GM21528 (cell line): ENCODE data around the gene PADI2.
"Not testable (repeated sequence)": the region's sequence is repeated elsewhere in the genome, so short reads cannot be mapped to it uniquely, and the experiment has no call there.

Experiments used
- ATAC-seq: cut with Tn5 transposase; IDR thresholded peaks from one replicate; pipeline ENCODE4 v1.9.1; 2021; ENCODE audit warnings: mild to moderate bottlenecking, moderate library complexity; ENCODE audit not compliant: unreplicated experiment, low FRiP score

Gene PADI2

GRCh38 chr1:17062751-17063150, 56.5 kb downstream of the PADI2 start:
- ATAC-seq: not testable (repeated sequence)

- no peak for ATAC-seq
Observed at GRCh38 chr1:17061892-17062291, 57.4 kb downstream of the PADI2 start.

- ATAC-seq: no peak
Observed at GRCh38 chr1:17061486-17061885, 57.8 kb downstream of the PADI2 start.

GRCh38 chr1:17060306-17060749, 58.9 kb downstream of the PADI2 start:
- ATAC-seq: no peak

GRCh38 chr1:17059391-17060305, 59.6 kb downstream of the PADI2 start:
- peak; percentile 60 for ATAC-seq

- no peak for ATAC-seq
Observed at GRCh38 chr1:17056551-17056950, 62.7 kb downstream of the PADI2 start.

- ATAC-seq: no peak
Observed at GRCh38 chr1:17055801-17056200, 63.5 kb downstream of the PADI2 start.

- peak; percentile 95 for ATAC-seq
Observed at GRCh38 chr1:17053685-17054410, 65.4 kb downstream of the PADI2 start, which contains the start of gene SDHB. Gene SDHB (minus strand): TSS chr1:17054032. CDS start chr1:17054019, 13 bp downstream.

GRCh38 chr1:17053086-17053684, 66.1 kb downstream of the PADI2 start:
- ATAC-seq: no peak

GRCh38 chr1:17052641-17053040, 66.6 kb downstream of the PADI2 start:
- ATAC-seq: no peak

GRCh38 chr1:17052038-17052437, 67.2 kb downstream of the PADI2 start:
- no peak for ATAC-seq

GRCh38 chr1:17047924-17048323, 71.3 kb downstream of the PADI2 start:
- ATAC-seq: no peak

GRCh38 chr1:17046334-17046657, 73.0 kb downstream of the PADI2 start:
- ATAC-seq: no peak

- no peak for ATAC-seq
Observed at GRCh38 chr1:17045634-17046333, 73.5 kb downstream of the PADI2 start.

- ATAC-seq: no peak
Observed at GRCh38 chr1:17045150-17045549, 74.1 kb downstream of the PADI2 start.

- no peak for ATAC-seq
Observed at GRCh38 chr1:17043676-17044075, 75.6 kb downstream of the PADI2 start.

- no peak for ATAC-seq
Observed at GRCh38 chr1:17040135-17040534, 79.1 kb downstream of the PADI2 start.

- ATAC-seq: no peak
Observed at GRCh38 chr1:17039522-17039921, 79.7 kb downstream of the PADI2 start.

GRCh38 chr1:17033481-17033880, 85.8 kb downstream of the PADI2 start:
- ATAC-seq: no peak

GRCh38 chr1:17032741-17033140, 86.5 kb downstream of the PADI2 start:
- no peak for ATAC-seq

- ATAC-seq: no peak
Observed at GRCh38 chr1:17031436-17031835, 87.8 kb downstream of the PADI2 start.
